ENCODE results near the gene XYLT2. TPM values are rescaled to one million over a fixed set of nuclear protein-coding genes. Genes with fewer than 3 reads are reported as not detected.

Gene XYLT2
- total and polyA plus RNA-seq, 2 donors (not counting 3 experiments of a cell fraction or from before 2014, with no cell fraction given): 19.1 to 26.6 TPM

GRCh38 chr17:50314456-50315011 lies 31.4 kb upstream of the XYLT2 start:
- CTCF ChIA-PET: interaction anchor here (1.5 kb wide), 1 partner anchor 114 kb away, joined by 3 read pairs; no protein-coding TSS in a partner anchor
- no TSS peak for BruUV-seq (replicated peaks)

GRCh38 chr17:50316016-50316587 lies 29.8 kb upstream of the XYLT2 start:
- dilution Hi-C loops (cut with MboI; ENCODE audit: extremely low pct_ligation_motif_present, low sequenced_read_pairs): no loop called here
- peaks cover 26 to 33% of the 10 kb centered on the region in 2 experiments for H3K27me3 ChIP-seq (ENCODE audit: control insufficient read depth in 2 of 2, insufficient read depth in 2 of 2, low read length in 2 of 2)
- ChIA-PET CTCF (interaction anchor here (0.6 to 1.5 kb wide), 3 partner anchors 13 to 147 kb away, joined by 3 read pairs; no protein-coding TSS in a partner anchor), POLR2A (interaction anchor here (0.7 kb wide), 1 partner anchor 75 kb away, joined by 3 read pairs; no protein-coding TSS in a partner anchor)
- TF ChIP-seq MYC (IDR thresholded peaks at IDR 0.05; ENCODE audit: low read depth, low read length): no peak
- no peak for TF ChIP-seq EZH2 (IDR thresholded peaks at IDR 0.05; ENCODE audit: borderline replicate concordance, low read depth, low read length, severe bottlenecking)
- no peak for TF ChIP-seq POLR2AphosphoS5 (IDR thresholded peaks at IDR 0.05; ENCODE audit: insufficient read depth, low read depth, low read length)
- no peak for TF ChIP-seq FOS (IDR thresholded peaks at IDR 0.05; ENCODE audit: borderline replicate concordance, insufficient read depth, low read length)
- TF ChIP-seq CTCF (IDR thresholded peaks at IDR 0.05; ENCODE audit: extremely low read depth in 1 of 2, insufficient read depth in 1 of 2, low read depth in 1 of 2, low read length in 2 of 2): no peak
- TF ChIP-seq JUN (IDR thresholded peaks at IDR 0.05; ENCODE audit: borderline replicate concordance, insufficient read depth, insufficient read length, low read depth): no peak
- no peak for TF ChIP-seq MAX (IDR thresholded peaks at IDR 0.05; ENCODE audit: insufficient read depth, insufficient read length)
- DNase-seq (ENCODE audit: low read depth, low spot score): no peak
- no peak overlapping the region for H3K27ac ChIP-seq (ENCODE audit: insufficient read depth, low read depth, low read length)
- H3K9me3 ChIP-seq (replicated peaks; ENCODE audit: control insufficient read depth, insufficient read depth, low read length): no peaks in the 10 kb centered on the region
- no peaks in the 10 kb centered on the region for H3K9me1 ChIP-seq (replicated peaks; ENCODE audit: control insufficient read depth, extremely low read depth, insufficient read depth, low read length)
- no peaks in the 10 kb centered on the region for H3K79me2 ChIP-seq (ENCODE audit: control insufficient read depth, insufficient read depth, low read length)
- H3K36me3 ChIP-seq (ENCODE audit: control insufficient read depth in 2 of 2, extremely low read depth in 1 of 2, insufficient read depth in 2 of 2, low read length in 2 of 2): no peaks in the 10 kb centered on the region
- H3K4me2 ChIP-seq (ENCODE audit: insufficient read depth, low read length): no peak overlapping the region
- BruUV-seq (replicated peaks): no TSS peak
- H4K20me1 ChIP-seq (replicated peaks; ENCODE audit: control insufficient read depth, extremely low read depth, insufficient read depth, low read length): no peaks in the 10 kb centered on the region
- H3K4me1 ChIP-seq (ENCODE audit: control insufficient read depth, extremely low read depth, insufficient read depth, low read length): no peaks in the 10 kb centered on the region
- H3K4me3 ChIP-seq (replicated peaks in 1 of 3; ENCODE audit: insufficient read depth in 1 of 3, low read depth in 1 of 3, low read length in 3 of 3): no peak overlapping the region
- intact Hi-C loops (cut with micrococcal nuclease): no loop called here
- no peak overlapping the region for H2AFZ ChIP-seq (ENCODE audit: low read depth, low read length)
- no peak for FAIRE-seq
- H3K9ac ChIP-seq (replicated peaks; ENCODE audit: extremely low read depth, insufficient read depth, low read length): no peak overlapping the region

More at GRCh38 chr17:50314456-50315011, 31.4 kb upstream of the XYLT2 start:
- no peaks in the 10 kb centered on the region for H3K4me1 ChIP-seq (ENCODE audit: control insufficient read depth, extremely low read depth, insufficient read depth, low read length)
- H3K9ac ChIP-seq (replicated peaks; ENCODE audit: extremely low read depth, insufficient read depth, low read length): no peak overlapping the region
- H3K4me3 ChIP-seq (replicated peaks in 1 of 3; ENCODE audit: insufficient read depth in 1 of 3, low read depth in 1 of 3, low read length in 3 of 3): no peak overlapping the region
- no peak overlapping the region for H2AFZ ChIP-seq (ENCODE audit: low read depth, low read length)
- TF ChIP-seq FOS (IDR thresholded peaks at IDR 0.05; ENCODE audit: borderline replicate concordance, insufficient read depth, low read length): no peak
- TF ChIP-seq EZH2 (IDR thresholded peaks at IDR 0.05; ENCODE audit: borderline replicate concordance, low read depth, low read length, severe bottlenecking): no peak
- TF ChIP-seq POLR2A (IDR thresholded peaks at IDR 0.05; ENCODE audit: low read depth, low read length): no peak
- TF ChIP-seq MAX (IDR thresholded peaks at IDR 0.05; ENCODE audit: insufficient read depth, insufficient read length): no peak
- no peaks in the 10 kb centered on the region for H3K79me2 ChIP-seq (ENCODE audit: control insufficient read depth, insufficient read depth, low read length)
- H3K27ac ChIP-seq (ENCODE audit: insufficient read depth, low read depth, low read length): no peak overlapping the region
- H4K20me1 ChIP-seq (replicated peaks; ENCODE audit: control insufficient read depth, extremely low read depth, insufficient read depth, low read length): no peaks in the 10 kb centered on the region
- no peak overlapping the region for H3K4me2 ChIP-seq (ENCODE audit: insufficient read depth, low read length)
- intact Hi-C loops (cut with micrococcal nuclease): loop anchor here (5.0 kb wide), 1 partner anchor 587 kb away; no protein-coding TSS in a partner anchor
- POLR2A ChIA-PET: no interaction called here
- peaks cover 24 to 31% of the 10 kb centered on the region in 2 experiments for H3K27me3 ChIP-seq (ENCODE audit: control insufficient read depth in 2 of 2, insufficient read depth in 2 of 2, low read length in 2 of 2)
- FAIRE-seq: no peak
- dilution Hi-C loops (cut with MboI; ENCODE audit: extremely low pct_ligation_motif_present, low sequenced_read_pairs): no loop called here
- H3K36me3 ChIP-seq (ENCODE audit: control insufficient read depth in 2 of 2, extremely low read depth in 1 of 2, insufficient read depth in 2 of 2, low read length in 2 of 2): no peaks in the 10 kb centered on the region
- H3K9me3 ChIP-seq (replicated peaks; ENCODE audit: control insufficient read depth, insufficient read depth, low read length): no peaks in the 10 kb centered on the region
- H3K9me1 ChIP-seq (replicated peaks; ENCODE audit: control insufficient read depth, extremely low read depth, insufficient read depth, low read length): no peaks in the 10 kb centered on the region
- no peak for DNase-seq (ENCODE audit: low read depth, low spot score)
